HUDEP-2 (cell line): ENCODE measurements around the gene NDUFC1.
"Not testable (repeated sequence)": the region's sequence is repeated elsewhere in the genome, so short reads cannot be mapped to it uniquely, and the experiment has no call there.

Experiments used
- DNase-seq, 76 experiments: peaks; one replicate each; lab custom pipeline; 2025; ENCODE audit not compliant: unreplicated experiment in 76 of 76; lab: John Stamatoyannopoulos, UW

Gene NDUFC1

GRCh38 chr4:139301821-139302611, at the start of gene NDUFC1:
NDUFC1 (minus strand) TSS chr4:139302477; CDS start chr4:139295798, 6,679 bp downstream.
- DNase-seq: peak in 54 of 76 experiments; percentile 2 to 67 (median 34)

GRCh38 chr4:139337612-139338011, 35.3 kb upstream of the NDUFC1 start:
- DNase-seq: peak in 5 of 76 experiments; percentile 2 to 26 (median 14)

GRCh38 chr4:139333046-139333445, 30.8 kb upstream of the NDUFC1 start:
- no peak for DNase-seq

GRCh38 chr4:139331185-139331584, 28.9 kb upstream of the NDUFC1 start:
- DNase-seq: no peak

- no peak for DNase-seq
Observed at GRCh38 chr4:139330283-139330682, 28.0 kb upstream of the NDUFC1 start.

GRCh38 chr4:139329665-139330200, 27.5 kb upstream of the NDUFC1 start:
- DNase-seq: no peak

- DNase-seq: no peak
Observed at GRCh38 chr4:139324620-139325019, 22.3 kb upstream of the NDUFC1 start.

GRCh38 chr4:139322541-139322940, 20.3 kb upstream of the NDUFC1 start:
- DNase-seq: not testable (repeated sequence)

- DNase-seq: peak in 6 of 76 experiments; percentile 1 to 13 (median 8)
Observed at GRCh38 chr4:139322070-139322469, 19.8 kb upstream of the NDUFC1 start.

GRCh38 chr4:139319571-139319970, 17.3 kb upstream of the NDUFC1 start:
- DNase-seq: no peak

GRCh38 chr4:139317635-139318034, 15.4 kb upstream of the NDUFC1 start:
- DNase-seq: no peak

- DNase-seq: no peak
Observed at GRCh38 chr4:139316733-139317132, 14.5 kb upstream of the NDUFC1 start.

- DNase-seq: no peak
Observed at GRCh38 chr4:139315221-139315675, 13.0 kb upstream of the NDUFC1 start.

GRCh38 chr4:139314047-139314800, 11.9 kb upstream of the NDUFC1 start:
- no peak for DNase-seq

- DNase-seq: not testable (repeated sequence)
Observed at GRCh38 chr4:139313414-139313813, 11.1 kb upstream of the NDUFC1 start.

- DNase-seq: peak in 1 of 76 experiments; percentile 17
Observed at GRCh38 chr4:139312552-139313332, 10.5 kb upstream of the NDUFC1 start.

- no peak for DNase-seq
Observed at GRCh38 chr4:139311909-139312308, 9.6 kb upstream of the NDUFC1 start.

GRCh38 chr4:139304920-139305319, 2.6 kb upstream of the NDUFC1 start:
- DNase-seq: no peak

- DNase-seq: peak; percentile 60 to 99 (median 97)
Observed at GRCh38 chr4:139301113-139301820, 1.0 kb downstream of the NDUFC1 start, which contains the start of gene NAA15. NAA15 (plus strand) TSS chr4:139301505; CDS start chr4:139301778, 273 bp downstream.
